K562 (cell line): ENCODE data around the gene RRH.

ENCODE experiments used
- CHD1 ChIP-seq: fragments of 200-600 bp; sonication (generic); IDR thresholded peaks from one replicate; pipeline ENCODE4 v1.6.1; 2012; ENCODE audit warnings: mild to moderate bottlenecking, moderate library complexity, low read length, inconsistent platforms
- PHF8 ChIP-seq: fragments of 200-600 bp; sonication (generic); IDR thresholded peaks from 2 replicates; pipeline ENCODE4 v1.6.1; 2012; ENCODE audit warnings: mixed run types, mild to moderate bottlenecking, inconsistent platforms, low read length, moderate library complexity, borderline replicate concordance
- TRIM28 ChIP-seq: fragments of 450-650 bp; IDR thresholded peaks from 2 replicates; pipeline ENCODE4 v1.6.1; 2017
- ZC3H8 ChIP-seq: fragments of 450-650 bp; IDR thresholded peaks from 2 replicates; pipeline ENCODE4 v1.6.1; 2017
- TF ChIP-seq, protein P1 (sequence below): sonication (generic); formaldehyde crosslinking; IDR thresholded peaks from 2 replicates; pipeline ENCODE4 v1.5.0; 2020; ENCODE audit warnings: missing genetic modification reagents
- TF ChIP-seq, protein P2 (sequence below), 3 experiments: IDR thresholded peaks in 2 of 3; conservative IDR thresholded peaks in 1 of 3; 2 replicates each; pipeline ENCODE4 v1.5.1; 2011 to 2012; ENCODE audit warnings: low read length in 3 of 3, mild to moderate bottlenecking in 3 of 3, control low read depth in 2 of 3, improper control_type of control experiment in 1 of 3, inconsistent platforms in 1 of 3, low read depth in 1 of 3, mixed read lengths in 1 of 3, moderate library complexity in 1 of 3; ENCODE audit not compliant: insufficient read depth in 2 of 3

DNA sequence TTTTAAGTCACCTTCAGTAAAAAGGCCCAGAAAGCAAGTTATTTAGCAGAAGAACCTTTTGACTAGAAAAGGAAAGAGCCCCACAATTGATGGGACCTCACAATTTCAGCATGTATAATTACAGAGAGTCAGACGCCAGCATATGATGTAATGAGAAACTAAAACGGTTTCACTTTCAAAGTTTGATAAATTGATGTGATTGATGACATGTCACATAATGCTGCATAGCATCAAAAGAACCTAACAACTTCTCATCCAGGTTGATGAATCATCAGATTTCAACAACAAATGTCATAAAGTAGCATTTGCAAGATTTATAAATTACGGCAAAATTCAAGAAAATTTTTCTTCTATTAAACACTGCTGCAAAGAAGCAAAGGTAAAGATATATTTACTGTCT, 16.1 kb upstream of the RRH start:
- no peak for TF ChIP-seq TRIM28
- TF ChIP-seq, protein P1, sequence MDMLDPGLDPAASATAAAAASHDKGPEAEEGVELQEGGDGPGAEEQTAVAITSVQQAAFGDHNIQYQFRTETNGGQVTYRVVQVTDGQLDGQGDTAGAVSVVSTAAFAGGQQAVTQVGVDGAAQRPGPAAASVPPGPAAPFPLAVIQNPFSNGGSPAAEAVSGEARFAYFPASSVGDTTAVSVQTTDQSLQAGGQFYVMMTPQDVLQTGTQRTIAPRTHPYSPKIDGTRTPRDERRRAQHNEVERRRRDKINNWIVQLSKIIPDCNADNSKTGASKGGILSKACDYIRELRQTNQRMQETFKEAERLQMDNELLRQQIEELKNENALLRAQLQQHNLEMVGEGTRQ (CRISPR knock-in tag) = no peak
- no peak for TF ChIP-seq PHF8
- TF ChIP-seq, protein P2, sequence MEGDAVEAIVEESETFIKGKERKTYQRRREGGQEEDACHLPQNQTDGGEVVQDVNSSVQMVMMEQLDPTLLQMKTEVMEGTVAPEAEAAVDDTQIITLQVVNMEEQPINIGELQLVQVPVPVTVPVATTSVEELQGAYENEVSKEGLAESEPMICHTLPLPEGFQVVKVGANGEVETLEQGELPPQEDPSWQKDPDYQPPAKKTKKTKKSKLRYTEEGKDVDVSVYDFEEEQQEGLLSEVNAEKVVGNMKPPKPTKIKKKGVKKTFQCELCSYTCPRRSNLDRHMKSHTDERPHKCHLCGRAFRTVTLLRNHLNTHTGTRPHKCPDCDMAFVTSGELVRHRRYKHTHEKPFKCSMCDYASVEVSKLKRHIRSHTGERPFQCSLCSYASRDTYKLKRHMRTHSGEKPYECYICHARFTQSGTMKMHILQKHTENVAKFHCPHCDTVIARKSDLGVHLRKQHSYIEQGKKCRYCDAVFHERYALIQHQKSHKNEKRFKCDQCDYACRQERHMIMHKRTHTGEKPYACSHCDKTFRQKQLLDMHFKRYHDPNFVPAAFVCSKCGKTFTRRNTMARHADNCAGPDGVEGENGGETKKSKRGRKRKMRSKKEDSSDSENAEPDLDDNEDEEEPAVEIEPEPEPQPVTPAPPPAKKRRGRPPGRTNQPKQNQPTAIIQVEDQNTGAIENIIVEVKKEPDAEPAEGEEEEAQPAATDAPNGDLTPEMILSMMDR (IDR thresholded peaks at IDR 0.05 in 2 of 3, conservative IDR thresholded peaks at IDR 0.05 in 1 of 3; ENCODE audit: insufficient read depth in 2 of 3, low read depth in 1 of 3, low read length in 3 of 3) = no peak
- TF ChIP-seq ZC3H8 = no peak
- no peak for TF ChIP-seq CHD1
